DMS153 treated with DMSO at 0.1 percent for 48 hours (cell line): ENCODE results near the gene LEFTY2.
"Not testable (repeated sequence)": the region's sequence is repeated elsewhere in the genome, so short reads cannot be mapped to it uniquely, and the experiment has no call there.

ENCODE experiments used
- DNase-seq: peaks from one replicate; lab custom pipeline; 2025; ENCODE audit not compliant: unreplicated experiment; lab: John Stamatoyannopoulos, UW

LEFTY2 gene

DNA sequence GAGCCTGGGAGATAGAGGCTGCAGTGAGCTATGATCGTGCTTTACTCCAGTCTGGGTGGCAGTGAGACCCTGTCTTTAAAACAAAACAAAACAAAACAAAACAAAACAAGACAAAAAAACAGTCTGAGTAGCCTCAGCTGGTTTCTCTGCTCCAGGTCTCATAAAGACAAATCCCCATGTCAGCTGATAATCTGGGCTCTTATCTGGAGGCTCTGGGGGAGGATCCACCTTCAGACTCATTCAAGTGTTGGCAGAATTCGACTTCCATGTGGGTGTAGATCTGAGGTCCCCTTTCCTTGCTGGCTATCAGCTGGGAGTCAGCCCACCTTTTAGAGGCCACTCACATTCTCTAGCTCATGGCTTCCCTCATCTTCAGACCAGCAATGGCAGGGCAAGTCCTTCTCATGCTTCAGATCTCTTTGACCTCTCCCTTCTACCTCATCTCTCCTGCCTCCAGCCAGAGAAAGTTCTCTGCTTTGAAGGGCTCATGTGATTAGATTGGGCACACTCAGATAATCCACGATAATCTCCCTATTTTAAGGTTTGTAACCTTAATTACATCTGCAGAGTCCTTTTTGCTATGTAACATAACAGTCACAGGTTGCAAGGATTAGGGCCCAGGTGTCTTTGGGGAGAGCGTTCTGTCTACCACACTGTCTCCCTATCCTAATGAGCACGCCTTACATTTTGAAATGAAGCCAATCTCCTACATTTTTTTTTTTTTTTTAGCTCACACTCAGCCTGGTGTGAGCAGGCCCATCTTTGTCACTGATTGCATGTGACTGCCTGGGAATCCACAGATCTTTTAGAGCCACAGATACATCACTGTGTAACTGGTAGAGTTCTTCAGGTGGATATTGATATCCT is 9.5 kb downstream of the LEFTY2 start:
- no peak for DNase-seq

- DNase-seq, result no peak
These were observed 10.5 kb downstream of the LEFTY2 start for GRCh38 chr1:225930566-225930965.

GRCh38 chr1:225929462-225929861 is 11.6 kb downstream of the LEFTY2 start:
- DNase-seq, result not testable (repeated sequence)

DNA sequence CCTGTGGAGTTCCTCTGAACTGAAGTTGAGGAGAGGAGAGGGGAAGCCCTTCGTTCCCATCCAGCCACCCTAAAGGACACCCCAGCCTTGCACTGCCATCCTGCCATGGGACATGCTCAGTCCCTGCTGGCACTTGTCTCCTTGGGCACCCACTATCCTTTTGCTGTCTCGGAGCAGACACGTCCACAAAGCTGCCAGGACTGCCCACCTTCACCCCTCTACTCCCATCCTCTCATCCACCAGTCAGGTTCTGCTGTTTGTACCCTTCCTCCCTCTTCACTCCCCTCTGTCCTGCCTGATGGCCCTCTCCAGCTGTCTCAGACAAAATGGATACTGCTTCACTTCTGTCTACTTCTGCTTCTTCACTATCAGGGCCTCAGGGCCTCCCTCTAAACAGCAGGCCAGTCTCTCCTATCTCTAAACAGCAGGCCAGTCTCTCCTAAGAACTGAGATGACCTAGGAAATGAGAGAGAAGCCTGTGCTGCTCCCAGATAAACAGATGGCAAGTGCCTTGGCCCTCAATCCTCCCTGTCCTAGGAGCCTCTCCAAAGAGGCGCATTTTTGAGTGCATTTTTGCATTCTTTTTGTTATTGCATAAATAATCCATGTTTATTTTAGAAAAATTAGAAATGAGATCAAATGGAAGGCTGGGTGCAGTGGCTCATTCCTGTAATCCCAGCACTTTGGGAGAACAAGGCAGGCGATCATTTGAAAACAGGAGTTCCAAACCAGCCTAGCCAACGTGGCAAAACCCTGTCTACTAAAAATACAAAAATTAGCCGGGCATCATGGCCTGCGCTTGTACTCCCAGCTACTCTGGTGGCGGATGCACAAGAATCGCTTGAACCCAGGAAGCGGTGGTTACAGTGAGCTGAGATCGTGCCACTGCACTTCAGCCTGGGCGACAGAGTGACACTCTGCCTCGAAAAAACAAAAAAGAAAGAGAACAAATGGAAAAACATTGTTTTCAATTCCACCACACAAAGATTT is 12.5 kb downstream of the LEFTY2 start:
- no peak for DNase-seq

DNA sequence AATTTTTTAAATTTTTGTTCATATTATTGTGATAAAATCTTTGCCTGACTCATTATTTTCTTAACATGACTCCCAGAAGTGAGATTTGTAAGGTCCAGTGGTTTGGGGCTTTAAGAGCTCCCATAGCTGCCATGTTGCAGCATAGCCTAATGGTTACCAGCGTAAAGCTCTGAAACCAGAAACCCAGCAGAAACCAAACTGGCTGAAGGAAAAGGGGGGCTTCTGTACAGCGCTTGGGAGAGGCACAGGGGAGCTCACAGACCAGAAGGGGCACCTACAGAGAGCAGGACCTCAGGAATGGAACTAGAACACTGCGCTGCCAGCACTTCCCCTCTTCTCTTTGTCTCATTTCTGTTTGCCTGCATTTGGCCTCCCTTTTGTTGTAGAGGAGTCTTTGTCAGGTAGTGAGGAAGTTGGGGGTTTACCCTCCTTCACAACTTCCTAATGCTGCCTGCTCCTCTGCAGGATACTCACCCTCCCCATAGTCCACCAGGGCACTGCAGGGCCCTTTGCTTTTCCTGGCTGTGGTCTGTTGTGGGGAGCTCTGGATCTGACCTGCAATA is 14.4 kb downstream of the LEFTY2 start:
- DNase-seq, result no peak

DNA sequence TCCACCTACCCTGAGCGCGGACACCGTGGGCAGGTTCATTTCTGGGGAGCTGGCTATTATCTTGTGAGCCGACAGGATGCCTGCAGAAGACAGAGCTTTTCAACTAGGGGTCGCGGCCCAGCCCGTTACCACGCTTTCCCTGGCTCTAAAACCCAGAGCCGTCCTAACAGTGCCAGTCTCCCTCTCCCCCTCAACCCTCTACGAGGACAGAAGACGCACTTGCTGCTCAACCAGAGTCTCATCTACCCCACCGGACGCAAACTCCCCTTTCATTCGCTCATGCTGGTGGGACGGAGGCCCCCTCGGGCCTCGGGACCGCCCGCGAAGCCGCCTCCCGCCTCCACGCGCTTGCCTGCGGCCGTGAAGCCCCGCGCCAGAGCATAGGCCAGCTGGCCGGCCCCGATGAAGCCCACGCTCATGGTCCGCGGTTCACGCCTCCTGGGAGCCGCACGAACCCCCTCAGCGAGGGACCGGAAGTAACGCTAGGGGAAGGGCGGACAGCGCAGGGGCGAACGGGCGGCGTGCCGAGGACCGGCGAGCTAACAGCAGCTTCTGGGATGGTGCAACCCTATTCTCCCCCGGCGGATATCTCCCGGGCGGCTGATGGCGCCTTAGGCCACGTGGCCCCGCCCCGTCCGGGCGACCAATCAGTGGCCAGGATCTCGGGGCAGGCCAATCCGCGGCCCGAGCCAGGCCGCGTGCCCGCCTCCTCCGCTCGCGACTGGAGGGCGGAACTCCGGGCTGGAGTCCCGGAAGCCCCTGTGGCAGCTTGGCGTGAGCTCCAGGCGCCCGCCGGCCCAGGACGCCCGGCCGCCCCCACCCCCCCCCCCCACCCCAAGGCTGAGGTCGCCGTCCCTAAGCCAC is 17.1 kb downstream of the LEFTY2 start, which contains the start of gene PYCR2:
Gene PYCR2, minus strand, starts transcription at position 559 of the 864 bp plus-strand sequence. Its CDS starts 140 bp downstream, at position 419.
- DNase-seq, result peak; percentile 99

DNA sequence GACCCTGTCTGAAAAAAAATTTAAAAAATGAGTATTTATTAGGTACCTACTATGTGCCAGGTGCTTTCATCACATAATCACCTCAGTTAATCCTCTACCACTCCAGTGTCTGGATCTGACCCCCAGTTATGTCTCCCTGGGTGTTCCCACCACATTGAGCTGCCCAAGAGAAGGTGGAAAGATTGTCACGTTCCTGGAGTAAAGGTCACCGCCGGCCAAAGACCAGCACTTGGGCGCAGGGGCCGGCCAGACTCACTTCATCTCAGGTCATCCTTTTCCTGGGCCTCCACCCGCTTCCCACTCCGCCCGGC is 17.7 kb downstream of the LEFTY2 start:
- DNase-seq, result no peak

- DNase-seq, result peak; percentile 81
These were observed 19.0 kb downstream of the LEFTY2 start for GRCh38 chr1:225921734-225922709.

DNA sequence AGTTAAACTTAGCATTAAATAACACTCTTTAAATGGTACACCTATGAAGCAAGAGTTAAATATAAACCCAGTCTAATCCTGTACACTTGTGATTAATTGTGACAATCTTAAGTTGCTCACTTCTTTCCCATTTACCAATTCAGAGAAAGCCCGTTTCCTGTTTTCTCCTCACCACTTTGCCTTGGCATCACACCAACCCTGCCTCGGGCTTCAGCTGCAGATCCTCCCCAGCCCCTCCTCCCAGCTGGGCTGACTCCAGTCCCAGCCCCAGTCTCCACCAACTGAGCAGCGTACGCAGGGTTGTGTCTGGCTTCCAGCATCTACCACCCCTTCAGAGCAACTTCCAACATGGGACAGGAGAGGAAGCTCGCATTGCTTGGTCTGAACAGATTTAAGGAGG is 21.1 kb downstream of the LEFTY2 start:
- peak; percentile 73 for DNase-seq

DNA sequence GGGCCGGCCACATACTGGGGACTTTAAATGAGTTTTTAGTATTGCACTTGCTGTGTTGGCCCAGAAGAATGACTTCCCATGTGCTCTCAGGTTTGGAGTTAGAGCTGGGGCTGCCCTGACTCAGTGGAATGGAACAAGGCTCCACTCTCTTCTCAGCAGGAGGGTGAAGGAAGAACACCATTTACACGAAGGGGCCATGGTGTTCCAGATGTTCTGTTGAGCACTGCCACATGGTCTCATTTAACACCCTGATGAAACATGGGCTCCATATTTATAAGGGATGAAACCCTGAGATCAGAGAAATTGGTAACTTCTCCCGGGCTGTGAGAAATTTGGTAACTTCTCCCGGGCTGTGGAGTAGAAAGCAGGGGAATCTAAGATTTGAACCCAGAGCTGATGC is 22.7 kb downstream of the LEFTY2 start:
- no peak for DNase-seq

- no peak for DNase-seq
These were observed 23.5 kb downstream of the LEFTY2 start for GRCh38 chr1:225917536-225917935.

DNA sequence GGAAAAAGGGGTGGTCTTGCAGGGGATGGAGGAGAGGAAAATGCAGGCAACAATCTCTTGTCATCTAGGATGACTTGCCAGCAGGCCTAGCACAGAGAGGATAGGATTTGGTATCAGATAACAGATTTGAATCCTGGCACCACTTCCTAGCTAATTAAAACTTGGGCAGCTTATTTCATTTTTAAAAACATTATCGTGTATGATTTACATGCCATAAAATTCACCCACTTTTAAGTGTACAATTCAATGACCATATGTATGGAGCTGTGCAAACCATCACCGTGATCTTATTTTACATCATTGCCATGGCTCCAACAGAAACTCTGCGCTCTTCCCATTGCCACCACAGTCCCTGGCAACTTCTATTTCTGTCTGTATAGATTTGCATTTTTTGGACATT is 23.9 kb downstream of the LEFTY2 start:
- no peak for DNase-seq

- peak; percentile 42 for DNase-seq
These were observed 25.5 kb downstream of the LEFTY2 start for GRCh38 chr1:225915538-225915991.

GRCh38 chr1:225914947-225915346 is 26.1 kb downstream of the LEFTY2 start:
- DNase-seq, result no peak

- no peak for DNase-seq
These were observed 26.6 kb downstream of the LEFTY2 start for GRCh38 chr1:225914391-225914790.

- DNase-seq, result no peak
These were observed 29.6 kb downstream of the LEFTY2 start for GRCh38 chr1:225911191-225912130.

DNA sequence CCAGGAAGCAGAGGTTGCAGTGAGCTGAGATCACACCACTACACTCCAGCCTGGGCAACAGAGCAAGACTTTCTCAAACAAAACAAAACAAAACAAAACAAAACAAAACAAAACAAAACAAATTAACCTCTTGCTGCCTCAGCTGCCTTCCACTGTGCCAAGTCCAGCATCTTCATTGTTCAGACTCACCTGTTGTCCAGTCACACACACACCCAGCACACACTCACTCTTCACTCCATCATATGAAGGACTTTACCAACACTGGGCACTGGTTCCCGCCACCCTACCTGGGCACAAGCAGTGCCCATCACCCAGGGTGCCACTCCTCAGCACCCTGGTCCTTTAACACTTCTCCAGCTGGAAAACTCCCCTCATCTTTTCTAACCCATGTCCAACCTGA is 31.5 kb downstream of the LEFTY2 start:
- DNase-seq, result no peak

- peak; percentile 81 for DNase-seq
These were observed 32.2 kb downstream of the LEFTY2 start for GRCh38 chr1:225908773-225909172.
